ENCODE data around the gene TEX26. TPM values are rescaled to one million over a fixed set of nuclear protein-coding genes. Genes with fewer than 3 reads are reported as not detected.

The TEX26 gene
- total and polyA plus RNA-seq, 9 of the 15 experiments (the other 6 are each of a cell fraction or from before 2014, with no cell fraction given) = not detected

- no peaks in the 10 kb centered on the region for H3K9me1 ChIP-seq (ENCODE audit: control insufficient read depth, insufficient read depth, low read length)
- H3K79me2 ChIP-seq (ENCODE audit: control insufficient read depth, insufficient read depth, low read length) = no peaks in the 10 kb centered on the region
- ATAC-seq = no peak
- intact Hi-C loops (cut with micrococcal nuclease) = no loop called here
- no peak for FAIRE-seq
- no peak overlapping the region for H3K4me3 ChIP-seq
- no peaks in the 10 kb centered on the region for H4K20me1 ChIP-seq (replicated peaks; ENCODE audit: control insufficient read depth, insufficient read depth, low read length)
- no peak overlapping the region for H3K27ac ChIP-seq (ENCODE audit: extremely low read depth, low read depth, low read length)
- TF ChIP-seq ESRRB (CRISPR knock-in tag; IDR thresholded peaks at IDR 0.05; ENCODE audit: borderline replicate concordance) = no peak
- no peak for TF ChIP-seq CSDE1 (IDR thresholded peaks at IDR 0.05)
- TF ChIP-seq SPI1 (IDR thresholded peaks at IDR 0.05; ENCODE audit: borderline replicate concordance, low read depth, low read length) = peak; percentile 73
- TF ChIP-seq ZNF584 (CRISPR knock-in tag; IDR thresholded peaks at IDR 0.05; ENCODE audit: low read depth) = no peak
- TF ChIP-seq ZNF507 (tag; conservative IDR thresholded peaks at IDR 0.05) = no peak
- no peak for TF ChIP-seq NFE2L1 (tag; IDR thresholded peaks at IDR 0.05; ENCODE audit: borderline replicate concordance, low read depth)
- no peak for TF ChIP-seq GMEB1 (CRISPR knock-in tag; IDR thresholded peaks at IDR 0.05)
- no peak for TF ChIP-seq ZNF830 (CRISPR knock-in tag; IDR thresholded peaks at IDR 0.05)
- TF ChIP-seq, protein P1, sequence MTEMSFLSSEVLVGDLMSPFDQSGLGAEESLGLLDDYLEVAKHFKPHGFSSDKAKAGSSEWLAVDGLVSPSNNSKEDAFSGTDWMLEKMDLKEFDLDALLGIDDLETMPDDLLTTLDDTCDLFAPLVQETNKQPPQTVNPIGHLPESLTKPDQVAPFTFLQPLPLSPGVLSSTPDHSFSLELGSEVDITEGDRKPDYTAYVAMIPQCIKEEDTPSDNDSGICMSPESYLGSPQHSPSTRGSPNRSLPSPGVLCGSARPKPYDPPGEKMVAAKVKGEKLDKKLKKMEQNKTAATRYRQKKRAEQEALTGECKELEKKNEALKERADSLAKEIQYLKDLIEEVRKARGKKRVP (CRISPR knock-in tag; IDR thresholded peaks at IDR 0.05) = no peak
- H3K4me2 ChIP-seq (ENCODE audit: insufficient read depth, low read length) = no peak overlapping the region
- no peaks in the 10 kb centered on the region for H3K9me3 ChIP-seq (replicated peaks; ENCODE audit: control insufficient read depth, insufficient read depth, low read depth, low read length)
- H3K36me3 ChIP-seq (ENCODE audit: control insufficient read depth, insufficient read depth, low read length) = no peaks in the 10 kb centered on the region
- H3K9ac ChIP-seq (ENCODE audit: insufficient read depth in 1 of 2, low read depth in 2 of 2, low read length in 2 of 2) = no peak overlapping the region
- DNase-seq (ENCODE audit: extremely low read depth in 1 of 4, low spot score in 3 of 4) = no peak
- CTCF ChIA-PET (ENCODE audit: low intra/inter-chr PET ratio) = no interaction called here
- 4% methylated on average over 6 of the region's 7 CpGs for WGBS (ENCODE audit: insufficient coverage, low coverage, missing lambda C conversion rate)
- H3K4me1 ChIP-seq (replicated peaks in 1 of 2; ENCODE audit: control insufficient read depth in 2 of 2, insufficient read depth in 2 of 2, low read length in 2 of 2) = no peaks in the 10 kb centered on the region
- peaks cover 0 to 7% of the 10 kb centered on the region in 2 experiments; a peak in 2 of 5 replicates for H3K27me3 ChIP-seq (ENCODE audit: control insufficient read depth in 2 of 2, insufficient read depth in 2 of 2, low read length in 2 of 2)
- in situ Hi-C loops (cut with MboI) = no loop called here
- POLR2A ChIA-PET = no interaction called here
- H2AFZ ChIP-seq (ENCODE audit: low read depth, low read length) = no peak overlapping the region
- BruUV-seq (replicated peaks) = no TSS peak
Observed at GRCh38 chr13:31011901-31012654, 79.6 kb downstream of the TEX26 start.

Measured in K562 (cell line).